ENCODE measurements around the gene LRRC61.

Gene LRRC61

DNA sequence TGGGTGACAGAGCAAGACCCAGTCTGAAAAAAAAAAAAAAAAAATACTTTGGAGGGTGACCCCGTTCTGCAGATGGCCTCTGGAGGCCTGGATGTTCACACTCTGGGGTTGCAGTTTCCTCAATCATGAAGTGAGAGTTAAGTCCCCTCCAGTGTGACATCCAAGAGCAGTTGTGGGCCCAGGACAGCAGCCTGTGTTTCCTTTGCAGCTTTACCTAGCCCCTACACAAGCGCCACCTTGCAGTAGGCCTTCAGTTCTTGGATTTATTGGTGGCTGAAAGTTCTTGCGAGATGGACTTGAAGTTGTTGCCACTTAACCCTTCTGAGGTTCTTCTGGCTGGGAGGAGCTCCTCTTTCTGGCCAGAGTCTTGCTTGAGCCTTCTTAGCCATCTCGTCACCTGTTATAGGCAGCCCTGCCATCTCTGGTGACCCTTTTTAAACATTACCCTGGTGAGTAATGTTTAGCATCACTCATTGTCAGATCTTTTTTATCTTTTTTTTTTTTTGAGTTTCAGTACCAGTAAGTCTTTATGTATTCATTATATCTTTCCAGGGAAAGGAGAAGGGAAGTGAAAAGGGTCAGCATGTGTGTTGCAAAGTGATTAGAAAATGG is 3.6 kb downstream of the LRRC61 start:
- no peak overlapping the region for H3K4me3 ChIP-seq (replicated peaks; ENCODE audit: low read depth, low read length)
- TF ChIP-seq, protein P1, sequence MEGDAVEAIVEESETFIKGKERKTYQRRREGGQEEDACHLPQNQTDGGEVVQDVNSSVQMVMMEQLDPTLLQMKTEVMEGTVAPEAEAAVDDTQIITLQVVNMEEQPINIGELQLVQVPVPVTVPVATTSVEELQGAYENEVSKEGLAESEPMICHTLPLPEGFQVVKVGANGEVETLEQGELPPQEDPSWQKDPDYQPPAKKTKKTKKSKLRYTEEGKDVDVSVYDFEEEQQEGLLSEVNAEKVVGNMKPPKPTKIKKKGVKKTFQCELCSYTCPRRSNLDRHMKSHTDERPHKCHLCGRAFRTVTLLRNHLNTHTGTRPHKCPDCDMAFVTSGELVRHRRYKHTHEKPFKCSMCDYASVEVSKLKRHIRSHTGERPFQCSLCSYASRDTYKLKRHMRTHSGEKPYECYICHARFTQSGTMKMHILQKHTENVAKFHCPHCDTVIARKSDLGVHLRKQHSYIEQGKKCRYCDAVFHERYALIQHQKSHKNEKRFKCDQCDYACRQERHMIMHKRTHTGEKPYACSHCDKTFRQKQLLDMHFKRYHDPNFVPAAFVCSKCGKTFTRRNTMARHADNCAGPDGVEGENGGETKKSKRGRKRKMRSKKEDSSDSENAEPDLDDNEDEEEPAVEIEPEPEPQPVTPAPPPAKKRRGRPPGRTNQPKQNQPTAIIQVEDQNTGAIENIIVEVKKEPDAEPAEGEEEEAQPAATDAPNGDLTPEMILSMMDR (IDR thresholded peaks at IDR 0.05; ENCODE audit: low read depth, low read length, missing control alignments), result no peak
- no peak for DNase-seq (ENCODE audit: extremely low read depth, low read depth)

DNA sequence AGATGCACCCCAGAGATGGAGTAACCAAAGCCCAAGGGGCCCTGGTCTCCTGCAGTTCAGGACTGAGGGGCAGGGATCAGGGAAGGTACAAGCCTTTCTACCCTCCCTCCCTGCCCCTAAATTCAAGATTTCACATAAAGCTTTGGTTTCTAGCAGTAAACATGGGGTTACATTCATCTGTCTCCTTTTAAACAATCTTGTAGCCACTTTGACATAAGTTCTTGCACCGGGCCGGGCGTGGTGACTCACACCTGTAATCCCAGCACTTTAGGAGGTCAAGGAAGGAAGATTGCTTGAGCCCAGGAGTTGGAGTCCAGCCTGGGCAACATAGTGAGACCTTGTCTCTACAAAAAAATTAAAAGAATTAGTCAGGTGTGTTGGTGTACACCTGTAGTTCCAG is 4.2 kb downstream of the LRRC61 start:
- H3K4me3 ChIP-seq (replicated peaks; ENCODE audit: low read depth, low read length), result no peak overlapping the region
- TF ChIP-seq, protein P1 (IDR thresholded peaks at IDR 0.05; ENCODE audit: low read depth, low read length, missing control alignments), result no peak
- no peak for DNase-seq (ENCODE audit: extremely low read depth, low read depth)

DNA sequence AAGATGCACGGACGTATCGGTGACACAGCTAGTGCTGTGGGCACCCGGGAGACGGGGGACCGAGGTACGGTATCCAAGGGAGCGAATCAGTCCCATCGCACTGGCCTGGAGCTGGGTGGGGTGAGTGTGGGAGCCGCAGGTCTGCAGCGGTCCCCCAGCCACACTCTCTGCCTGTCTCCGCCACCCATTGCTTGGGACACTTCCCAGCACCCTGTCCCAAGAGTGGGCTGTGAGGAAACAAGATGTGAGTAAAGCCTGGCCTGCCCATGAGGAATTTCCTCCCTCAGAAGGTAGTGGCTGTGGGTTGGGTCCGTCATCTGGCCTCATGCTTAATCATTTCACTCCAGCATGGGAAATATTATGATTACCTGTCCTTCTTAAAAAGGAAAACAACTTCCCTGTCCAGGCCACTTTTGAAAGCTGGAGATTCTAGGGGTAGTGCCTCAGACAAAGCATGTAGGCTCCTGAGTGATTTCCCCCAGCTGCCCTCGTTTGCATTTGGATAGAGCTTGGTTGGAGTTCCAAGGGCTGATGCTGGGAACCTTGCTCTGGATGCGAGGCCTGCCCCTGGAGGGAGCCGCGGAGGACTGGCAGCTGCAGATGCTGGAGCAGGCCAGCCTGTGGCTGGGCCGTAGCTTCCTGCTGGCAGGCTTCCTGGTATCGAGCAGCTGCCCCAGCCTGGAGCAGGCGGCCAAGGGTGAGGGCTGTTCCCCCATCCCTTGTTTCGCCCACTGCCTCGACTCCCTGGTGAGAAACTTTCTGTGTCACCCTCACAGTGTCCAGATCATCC is 6.4 kb downstream of the LRRC61 start:
- H3K4me3 ChIP-seq (replicated peaks; ENCODE audit: low read depth, low read length), result no peak overlapping the region
- DNase-seq (ENCODE audit: extremely low read depth, low read depth), result no peak
- TF ChIP-seq, protein P1 (IDR thresholded peaks at IDR 0.05; ENCODE audit: low read depth, low read length, missing control alignments), result no peak

DNA sequence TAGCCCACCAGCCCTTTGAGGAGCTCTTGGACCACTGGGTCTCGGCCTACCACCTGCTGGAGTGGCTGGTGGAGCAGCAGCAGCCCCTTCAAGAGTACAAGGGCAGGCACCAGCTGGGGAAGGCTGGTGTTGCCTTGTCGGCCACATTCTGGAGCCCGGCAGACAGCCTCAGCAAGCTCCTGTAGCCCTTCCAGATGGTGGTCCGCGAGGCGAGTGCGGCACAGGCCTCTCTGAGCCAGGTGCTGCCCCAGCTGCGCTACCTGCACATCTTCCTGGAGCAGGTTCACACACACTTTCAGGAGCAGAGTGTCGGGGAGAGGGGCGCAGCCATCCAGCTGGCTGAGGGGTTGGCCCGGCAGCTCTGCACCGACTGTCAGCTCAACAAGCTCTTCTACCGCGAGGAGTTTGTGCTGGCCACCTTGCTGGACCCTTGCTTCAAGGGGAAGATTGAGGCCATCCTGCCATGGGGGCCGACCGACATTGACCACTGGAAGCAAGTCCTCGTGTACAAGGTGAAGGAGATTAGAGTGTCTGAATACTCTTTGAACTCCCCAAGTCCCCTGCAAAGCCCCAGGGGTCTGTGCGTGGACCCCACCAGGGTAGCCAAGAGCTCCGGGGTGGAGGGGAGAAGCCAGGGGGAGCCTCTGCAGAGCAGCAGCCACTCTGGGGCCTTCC is 7.2 kb downstream of the LRRC61 start:
- TF ChIP-seq, protein P1 (IDR thresholded peaks at IDR 0.05; ENCODE audit: low read depth, low read length, missing control alignments), result no peak
- DNase-seq (ENCODE audit: extremely low read depth, low read depth), result no peak

DNA sequence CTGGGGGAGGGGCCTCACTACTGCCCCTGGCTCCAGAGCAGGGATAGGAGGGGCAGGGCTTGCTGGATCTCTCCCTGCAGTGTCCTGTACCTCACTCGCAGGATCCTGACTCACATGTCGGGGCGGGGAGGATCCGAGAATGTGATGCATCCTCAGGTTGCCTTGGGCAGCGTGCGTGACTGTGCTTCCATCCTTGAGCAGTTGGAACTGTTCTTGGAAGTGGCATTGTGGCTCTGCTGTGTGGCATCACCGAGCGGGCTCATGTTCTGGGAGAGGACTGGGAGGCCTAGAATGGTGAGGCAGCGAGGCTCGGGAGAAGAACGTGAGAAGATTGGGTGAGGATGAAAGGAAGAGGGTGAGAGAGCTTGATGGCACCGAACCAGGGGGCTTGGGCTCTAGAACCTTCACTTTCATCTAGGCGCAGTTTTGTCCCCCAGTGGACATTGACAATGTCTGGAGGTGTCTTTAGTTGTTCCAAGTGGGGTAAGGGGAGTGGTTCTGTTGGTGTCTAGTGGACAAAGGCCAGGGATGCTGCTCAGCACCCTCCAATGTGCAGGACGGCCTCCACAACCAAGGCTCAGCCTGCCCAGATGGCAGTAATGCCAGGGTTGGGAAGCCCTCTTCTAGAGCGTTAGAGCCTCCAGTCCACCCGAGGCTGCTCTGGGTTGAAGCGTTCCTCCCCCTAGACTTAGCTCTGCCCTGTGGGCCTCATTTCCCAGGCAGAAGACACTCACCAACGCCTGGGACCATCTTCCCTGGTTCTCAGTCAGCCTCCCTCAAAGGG is 9.9 kb downstream of the LRRC61 start:
- no peak for DNase-seq (ENCODE audit: extremely low read depth, low read depth)
- TF ChIP-seq, protein P1 (IDR thresholded peaks at IDR 0.05; ENCODE audit: low read depth, low read length, missing control alignments), result no peak
- H3K4me3 ChIP-seq (replicated peaks; ENCODE audit: low read depth, low read length), result no peak overlapping the region

More for the DNA sequence above, 7.2 kb downstream of the LRRC61 start:
- no peak overlapping the region for H3K4me3 ChIP-seq (replicated peaks; ENCODE audit: low read depth, low read length)

DNA sequence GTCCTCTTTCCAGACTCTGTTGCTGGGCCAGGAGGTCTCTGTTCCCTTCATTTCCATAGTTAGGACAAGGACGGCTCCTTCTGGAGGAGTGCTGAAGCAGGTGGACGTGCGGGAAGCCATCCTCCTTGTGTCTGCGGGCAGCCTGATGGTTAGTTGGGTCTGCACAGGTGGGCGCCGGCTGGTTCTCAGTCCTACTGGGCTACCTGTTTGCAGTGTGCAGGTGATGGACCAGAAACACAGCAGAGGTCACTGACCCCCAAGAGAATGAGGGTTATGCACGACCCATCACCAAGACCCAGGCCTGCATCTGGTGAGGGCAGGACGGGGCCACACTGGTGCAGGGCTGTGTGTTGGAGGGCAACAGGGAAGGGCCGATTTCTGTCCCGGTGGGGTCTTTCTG is 10.5 kb downstream of the LRRC61 start:
- DNase-seq (ENCODE audit: extremely low read depth, low read depth), result no peak
- TF ChIP-seq, protein P1 (IDR thresholded peaks at IDR 0.05; ENCODE audit: low read depth, low read length, missing control alignments), result no peak
- no peak overlapping the region for H3K4me3 ChIP-seq (replicated peaks; ENCODE audit: low read depth, low read length)

Data from HFF-Myc (cell line).